NCI-H1105 treated with DMSO at 0.1 percent for 48 hours (cell line): ENCODE data around the gene ACTL7A.
A peak's percentile ranks its signal among the peaks of the same experiment; 100 is the strongest.

Source experiments
- DNase-seq: peaks from one replicate; lab custom pipeline; 2025; lab: John Stamatoyannopoulos, UW

ACTL7A gene

DNA sequence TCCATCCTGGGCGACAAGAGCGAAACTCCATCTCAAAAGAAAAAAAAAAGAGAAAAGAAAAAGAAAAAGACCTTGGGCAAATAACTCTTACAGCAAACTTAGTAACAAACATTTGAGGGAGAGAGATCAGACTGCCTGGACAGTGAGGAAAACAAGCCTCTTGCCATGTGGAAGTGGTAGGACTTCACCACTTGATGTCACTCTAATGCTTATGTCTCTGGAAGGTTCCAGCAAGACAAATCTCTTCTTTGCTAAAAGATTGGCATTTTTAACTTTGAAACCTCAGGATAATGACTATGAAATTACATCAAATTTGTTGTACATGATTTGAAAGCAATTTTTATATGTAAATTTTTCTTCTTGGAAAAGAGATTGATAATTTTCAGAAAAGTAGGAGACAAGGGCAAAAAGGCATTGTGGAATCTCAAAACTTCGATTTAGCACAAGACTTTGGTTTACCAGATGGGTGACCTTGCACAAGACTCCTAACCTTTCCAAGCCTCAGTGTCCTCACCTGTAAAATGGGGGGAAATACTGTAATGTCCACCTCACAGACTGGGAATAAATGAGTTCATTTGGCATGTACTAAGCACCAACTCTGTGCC lies 11.7 kb upstream of the ACTL7A start:
- DNase-seq, result peak; percentile 24

DNA sequence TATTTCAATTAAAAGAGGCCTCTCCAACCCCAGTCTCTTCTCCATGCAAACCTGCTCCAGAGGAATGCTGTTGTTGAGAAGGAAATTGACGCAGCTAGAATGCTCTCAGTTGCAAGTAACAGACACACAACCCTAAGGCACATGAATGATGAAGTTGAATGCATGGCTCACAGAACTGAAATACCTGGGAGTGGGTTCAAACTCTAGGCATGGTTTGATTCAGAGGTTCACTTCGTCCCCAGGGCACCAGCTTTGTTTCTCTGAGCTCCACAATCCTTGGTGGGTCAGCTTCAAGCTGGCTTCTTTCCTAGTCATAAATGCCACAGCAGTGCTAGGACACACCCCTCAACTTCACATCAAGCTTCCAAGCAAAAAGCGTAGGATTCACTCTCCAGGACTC lies 10.9 kb upstream of the ACTL7A start:
- no peak for DNase-seq

DNA sequence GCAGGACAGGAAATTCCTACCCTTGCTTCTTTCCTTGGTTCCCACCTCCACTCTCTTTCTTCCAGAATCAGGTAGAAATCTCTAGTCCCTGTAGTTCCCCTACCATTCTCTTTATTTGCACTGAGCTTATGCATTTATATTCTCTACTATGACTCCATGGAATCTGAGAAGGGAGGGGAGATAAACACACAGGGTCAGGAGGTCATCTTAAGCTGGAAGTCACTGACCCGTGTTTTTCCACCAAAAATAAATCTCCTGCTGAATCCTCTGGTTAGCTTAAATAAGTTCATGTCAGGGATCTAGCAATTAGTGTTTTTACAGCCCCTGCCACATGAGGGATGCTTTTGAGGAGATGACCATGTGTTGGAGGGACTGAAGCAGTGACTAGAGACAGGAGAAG lies 10.0 kb upstream of the ACTL7A start:
- DNase-seq, result no peak

DNA sequence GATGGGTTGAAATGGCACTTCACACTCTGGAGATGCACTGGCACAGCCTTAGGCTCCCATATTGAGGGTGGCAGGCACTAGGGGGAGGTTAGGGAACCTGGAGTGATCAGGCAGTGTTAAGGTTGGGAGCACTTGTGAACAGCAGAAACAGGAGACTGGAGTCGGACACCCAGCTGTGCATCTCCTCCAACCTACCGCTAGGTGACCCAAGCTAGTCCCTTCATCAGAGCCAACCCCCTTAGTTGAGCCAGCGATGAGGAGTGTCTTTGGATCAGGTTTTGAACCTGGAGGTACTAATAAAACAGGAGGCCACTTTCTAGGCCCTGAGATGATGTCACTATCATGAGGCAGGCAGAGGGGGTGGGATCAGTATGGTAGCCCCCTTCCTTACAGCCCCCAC lies 8.0 kb upstream of the ACTL7A start:
- no peak for DNase-seq

DNA sequence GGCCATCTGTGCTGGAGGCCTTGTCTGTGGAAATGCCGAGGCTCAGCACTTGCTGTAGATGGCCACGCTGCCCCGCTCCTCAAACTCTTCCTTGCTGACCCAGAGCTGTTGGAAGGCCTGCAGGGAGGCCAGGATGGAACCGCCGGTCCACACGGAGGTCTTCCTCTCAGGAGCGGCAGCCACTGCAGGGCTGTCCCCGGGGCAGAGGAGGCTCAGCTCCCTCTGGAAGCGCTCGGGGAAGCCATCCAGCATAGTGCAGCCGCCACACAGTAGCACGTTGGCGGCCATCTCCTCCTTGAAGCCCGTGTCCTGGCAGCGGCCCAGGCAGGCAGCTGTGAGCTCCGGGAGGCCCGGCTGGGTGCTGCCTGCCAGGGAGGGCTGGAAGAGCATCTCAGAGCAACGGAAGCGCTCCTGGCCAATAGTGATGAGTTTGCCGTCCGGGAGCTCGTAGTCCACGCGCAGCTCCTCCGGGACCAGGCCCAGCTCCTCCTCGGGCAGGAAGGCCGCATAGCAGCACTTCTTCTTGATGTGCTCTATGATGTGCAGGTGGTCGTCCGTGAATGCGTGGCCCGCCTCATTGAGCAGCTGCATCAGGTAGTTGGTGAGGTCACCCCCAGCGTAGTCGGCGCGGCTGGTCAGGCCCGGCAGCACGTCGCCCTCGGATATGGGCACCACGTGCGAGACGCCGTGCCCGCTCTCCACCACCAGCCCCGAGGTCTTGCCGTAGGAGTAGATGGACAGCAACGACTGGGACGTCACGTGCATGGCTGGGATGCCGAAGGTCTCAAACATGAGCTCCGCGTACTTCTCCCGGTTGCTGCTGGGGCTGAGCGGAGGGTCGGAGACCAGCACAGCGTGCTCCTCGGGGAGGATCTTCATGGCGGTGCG lies 7.2 kb upstream of the ACTL7A start:
- DNase-seq, result no peak

DNA sequence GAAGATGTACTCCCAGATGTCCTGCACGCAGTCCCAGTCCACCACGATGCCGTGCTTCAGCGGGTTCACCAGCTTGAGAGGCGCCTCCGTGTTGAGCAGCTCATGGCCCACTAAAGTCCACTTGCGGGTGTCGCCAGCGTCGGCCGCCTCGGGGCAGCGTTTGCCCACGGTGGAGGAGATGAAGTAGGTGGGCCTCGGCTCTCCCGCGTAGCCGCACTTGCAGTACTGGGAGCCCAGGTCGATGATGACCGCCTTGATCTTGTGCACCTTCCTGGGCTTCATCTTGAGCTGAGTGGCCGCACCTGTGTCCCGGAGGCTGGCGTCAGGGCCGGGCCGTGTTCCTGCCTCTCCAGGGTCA lies 6.6 kb upstream of the ACTL7A start:
- DNase-seq, result no peak

DNA sequence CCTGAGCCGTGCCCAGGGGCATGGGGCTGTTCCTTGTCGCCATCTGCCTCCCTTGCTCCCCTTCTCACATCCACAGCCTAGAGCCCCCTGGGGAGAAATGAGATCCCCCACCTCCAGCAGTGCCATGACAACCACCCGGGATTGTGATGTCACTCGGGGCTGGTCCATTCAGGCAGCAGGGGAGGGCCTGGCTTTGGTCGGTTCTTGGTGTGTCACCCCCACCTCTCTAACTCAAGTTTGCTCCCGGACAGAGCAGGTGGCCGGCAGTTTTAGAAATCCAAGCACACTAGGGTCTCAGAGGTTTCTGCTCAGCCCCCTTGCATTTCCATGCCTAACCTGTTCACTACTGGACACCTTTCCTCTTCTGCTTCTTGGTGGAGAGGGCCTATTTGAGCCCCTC lies 6.2 kb upstream of the ACTL7A start, which contains the start of gene ACTL7B:
ACTL7B (minus strand) TSS at position 99 of the 400 bp plus-strand sequence; CDS start at position 43, 56 bp downstream.
- no peak for DNase-seq

DNA sequence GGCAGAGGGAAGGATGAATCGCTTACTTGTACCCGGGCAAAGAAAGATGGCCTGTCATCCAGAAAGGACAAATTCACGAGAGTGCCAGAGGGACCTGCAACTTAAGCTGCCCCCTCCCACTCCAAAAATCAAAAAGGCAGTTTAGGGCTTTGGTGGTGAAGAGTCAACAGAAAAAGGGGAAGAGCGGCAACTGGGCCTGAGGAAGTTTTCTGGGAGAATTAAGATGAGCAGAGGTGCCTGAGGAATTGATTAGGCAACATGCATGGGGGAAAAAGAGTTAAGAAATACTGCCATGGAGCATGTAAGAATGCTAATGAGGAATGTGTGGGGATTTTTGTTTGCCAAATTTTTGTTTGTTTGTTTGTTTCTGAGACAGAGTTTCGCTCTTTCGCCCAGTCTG lies 4.5 kb upstream of the ACTL7A start:
- DNase-seq, result no peak

DNA sequence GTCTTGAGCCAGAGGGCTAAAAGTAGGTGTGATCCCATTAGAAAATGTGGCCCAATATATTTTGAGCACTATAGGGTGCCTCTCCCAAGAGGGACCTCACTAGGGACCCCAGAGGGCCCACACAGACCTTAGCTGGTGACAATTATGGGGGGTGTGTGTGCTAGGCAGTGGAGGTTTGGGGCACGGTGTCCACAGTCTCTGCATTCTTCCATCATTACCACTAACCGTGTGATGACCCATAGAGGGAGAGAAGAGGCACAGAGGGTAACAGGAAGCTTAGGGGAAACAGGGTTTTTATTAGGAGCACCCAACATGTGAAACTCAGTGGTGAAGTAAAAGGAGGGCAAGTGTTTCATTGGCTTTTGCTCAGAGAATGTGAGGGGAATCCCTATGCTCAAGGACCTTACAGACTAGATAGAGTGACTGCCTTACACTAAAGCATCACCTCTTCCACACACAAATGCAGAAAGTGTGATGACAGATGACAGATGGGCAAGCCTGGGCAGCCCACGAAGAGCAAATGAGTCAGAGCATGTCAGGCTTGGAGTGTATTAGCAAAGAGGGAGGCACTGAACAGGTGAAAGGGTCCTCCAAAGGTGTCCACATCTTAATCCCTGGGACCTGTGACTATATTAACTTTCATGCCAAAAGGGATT lies 2.5 kb upstream of the ACTL7A start:
- peak; percentile 36 for DNase-seq

DNA sequence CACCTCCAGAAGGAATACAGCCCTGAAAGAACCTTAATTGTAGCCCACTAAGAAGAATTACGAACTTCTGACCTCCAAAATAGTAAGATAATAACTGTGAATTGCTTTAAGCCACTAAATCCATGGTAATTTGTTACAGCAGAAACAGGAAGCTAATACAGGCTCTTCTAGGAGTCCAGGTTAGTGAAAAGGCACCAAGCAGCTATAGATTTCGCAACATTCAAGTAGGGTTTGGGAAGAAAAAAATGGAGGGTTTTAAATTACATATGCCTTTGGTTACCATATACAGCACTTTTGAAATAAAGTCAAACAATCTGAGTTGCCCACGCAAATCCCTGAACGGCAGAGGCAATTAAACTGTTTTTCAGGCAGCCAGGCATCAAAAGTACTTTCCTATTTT lies 1.7 kb upstream of the ACTL7A start:
- no peak for DNase-seq

DNA sequence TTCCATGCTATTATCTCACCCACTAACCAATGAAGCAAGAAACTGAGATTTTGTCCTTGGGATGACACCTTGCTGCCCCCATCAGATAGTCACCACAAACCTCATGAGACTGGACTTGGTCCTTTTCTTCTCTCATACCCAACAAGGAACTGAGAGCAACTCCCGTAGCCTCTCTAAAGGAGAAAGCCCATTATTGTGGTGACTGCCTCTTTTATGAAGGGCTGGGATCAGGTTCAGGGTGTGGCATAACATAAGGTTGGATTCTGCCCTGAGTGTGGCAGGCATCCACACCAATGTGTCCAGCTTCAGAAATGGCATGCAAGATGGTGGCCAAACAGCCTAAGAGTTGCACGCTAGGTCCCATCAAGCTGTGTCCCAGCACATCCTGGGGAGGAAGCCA lies 1.3 kb upstream of the ACTL7A start:
- DNase-seq, result no peak

DNA sequence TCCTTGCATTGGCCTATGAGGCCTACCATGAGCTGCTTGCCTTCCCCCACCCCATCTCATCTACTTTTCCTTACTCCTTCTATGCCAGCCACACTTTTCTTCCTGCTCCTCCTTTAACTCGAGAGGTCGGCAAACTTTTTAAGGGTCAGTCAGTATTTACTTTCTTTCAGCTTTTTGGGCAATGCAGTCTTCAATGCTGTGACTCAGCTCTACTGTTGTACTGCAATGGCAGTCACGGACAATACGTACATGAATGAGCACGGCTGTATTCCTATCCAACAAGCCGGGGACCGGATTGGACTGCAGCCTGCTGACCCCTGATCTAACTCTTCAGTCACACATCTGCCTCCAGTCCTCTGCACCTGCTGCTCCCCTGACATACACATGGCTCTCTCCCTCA lies 602 bp upstream of the ACTL7A start:
- DNase-seq, result no peak

DNA sequence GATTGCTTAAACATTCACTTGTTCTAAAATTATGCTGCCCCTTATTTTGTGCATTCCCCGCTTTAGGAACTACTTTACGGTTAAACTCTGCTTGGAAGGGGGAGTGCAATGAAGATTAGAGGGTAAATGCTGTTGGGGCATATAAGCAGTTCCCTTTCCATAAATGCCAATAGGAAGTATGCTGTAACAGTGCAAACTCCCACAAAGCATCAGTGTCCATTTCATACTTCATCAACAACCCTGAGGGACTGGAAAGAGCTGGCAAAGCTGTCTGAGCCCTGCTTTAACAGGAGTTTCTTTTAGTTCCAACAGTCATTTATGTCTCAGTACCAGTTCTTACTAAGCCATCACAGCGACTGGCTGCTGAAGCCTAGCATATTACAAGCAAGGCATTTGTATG lies 1.8 kb downstream of the ACTL7A start:
- no peak for DNase-seq

DNA sequence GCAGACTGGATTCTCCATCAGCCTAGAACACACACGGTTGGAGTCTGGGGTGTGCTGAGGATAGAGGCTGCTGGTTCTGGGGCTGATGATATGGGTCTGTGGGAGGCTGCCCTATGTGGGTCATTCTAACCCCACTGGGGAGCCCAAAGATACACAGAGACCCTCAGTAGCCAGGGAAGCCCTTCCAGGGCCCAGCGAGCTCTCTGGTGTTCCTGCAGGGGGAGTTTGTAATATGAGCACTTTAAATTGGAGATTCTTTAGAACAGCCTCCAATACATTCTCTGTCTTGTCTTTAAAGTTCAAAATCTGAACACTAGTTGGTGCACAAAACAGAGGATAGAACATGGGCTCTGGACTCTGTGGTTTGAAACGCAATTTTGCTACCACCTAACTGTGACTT lies 2.4 kb downstream of the ACTL7A start:
- DNase-seq, result no peak

DNA sequence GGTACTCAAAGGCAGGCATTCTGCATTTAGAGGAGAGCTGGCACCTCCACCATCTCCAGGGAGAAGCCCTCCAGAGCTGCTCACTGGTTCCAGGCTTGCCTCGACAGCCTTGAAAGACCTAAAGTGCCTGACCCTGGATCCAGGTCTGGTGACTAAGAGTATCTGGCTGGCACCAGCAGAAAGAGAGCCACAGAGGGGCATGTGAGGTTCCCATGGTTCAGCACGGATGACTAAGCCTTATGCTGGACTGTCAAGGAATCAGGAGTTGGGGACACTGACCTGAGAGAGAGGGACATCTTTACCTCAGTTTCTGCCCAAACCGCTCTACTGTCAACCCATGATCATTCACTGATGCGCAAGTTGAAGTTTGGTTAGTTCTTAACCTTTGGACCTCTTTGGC lies 3.0 kb downstream of the ACTL7A start:
- DNase-seq, result no peak

DNA sequence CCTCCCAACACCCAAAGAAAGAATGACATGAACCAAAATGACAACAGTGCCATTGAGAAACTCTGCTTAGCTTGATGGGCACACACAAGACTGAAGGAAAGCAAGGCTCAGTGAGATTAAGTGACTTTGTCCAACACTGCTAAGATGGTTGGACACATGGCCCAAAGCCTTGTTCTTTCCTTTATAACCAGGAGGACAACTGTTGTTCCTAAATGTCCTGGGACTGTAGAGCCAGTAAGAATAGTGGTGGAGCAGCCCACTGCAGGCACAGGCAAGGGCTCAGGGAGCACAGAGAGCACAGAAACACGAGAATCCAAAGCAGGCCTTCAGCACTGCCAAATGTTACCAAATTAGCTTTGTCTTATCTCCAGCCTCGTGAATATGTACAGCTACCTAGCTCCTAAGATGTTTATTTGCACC lies 3.9 kb downstream of the ACTL7A start:
- no peak for DNase-seq

DNA sequence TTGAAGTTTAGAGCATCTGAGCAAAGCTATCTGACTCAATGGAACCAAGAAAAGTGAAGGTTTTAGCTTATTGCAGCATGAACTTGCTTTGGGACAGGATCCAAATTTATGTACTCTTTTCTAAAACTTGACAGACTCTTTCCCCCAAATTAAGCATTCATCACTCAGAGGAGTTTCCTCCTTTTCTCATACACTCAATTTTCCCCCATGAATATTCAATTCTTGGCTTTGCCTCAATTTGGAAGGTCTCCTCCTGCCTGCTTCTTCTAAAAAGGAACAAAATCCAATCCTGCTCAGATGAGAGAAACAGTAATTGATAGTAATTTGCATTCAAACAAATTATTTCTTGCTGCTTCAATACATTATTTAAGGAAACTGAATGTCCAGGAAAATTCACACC lies 5.0 kb downstream of the ACTL7A start:
- DNase-seq, result no peak

DNA sequence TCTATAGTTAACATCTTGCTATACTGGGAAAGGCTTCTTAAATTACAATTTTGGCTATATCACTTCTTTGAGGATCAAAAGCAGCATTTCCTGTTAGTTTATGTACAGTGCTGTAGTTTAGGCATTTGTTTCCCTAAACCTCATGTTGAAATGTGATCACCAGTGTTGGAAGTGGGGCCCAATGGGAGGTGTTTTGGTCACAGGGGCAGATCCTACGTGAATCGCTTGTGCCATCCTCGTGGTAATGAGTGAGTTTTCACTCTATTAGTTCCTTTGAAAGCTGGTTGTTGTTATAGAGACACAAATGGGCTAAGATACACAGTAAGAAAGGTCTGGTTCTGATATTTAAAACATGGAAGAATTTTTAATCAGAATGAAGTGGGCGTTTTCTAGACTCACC lies 5.8 kb downstream of the ACTL7A start:
- no peak for DNase-seq

DNA sequence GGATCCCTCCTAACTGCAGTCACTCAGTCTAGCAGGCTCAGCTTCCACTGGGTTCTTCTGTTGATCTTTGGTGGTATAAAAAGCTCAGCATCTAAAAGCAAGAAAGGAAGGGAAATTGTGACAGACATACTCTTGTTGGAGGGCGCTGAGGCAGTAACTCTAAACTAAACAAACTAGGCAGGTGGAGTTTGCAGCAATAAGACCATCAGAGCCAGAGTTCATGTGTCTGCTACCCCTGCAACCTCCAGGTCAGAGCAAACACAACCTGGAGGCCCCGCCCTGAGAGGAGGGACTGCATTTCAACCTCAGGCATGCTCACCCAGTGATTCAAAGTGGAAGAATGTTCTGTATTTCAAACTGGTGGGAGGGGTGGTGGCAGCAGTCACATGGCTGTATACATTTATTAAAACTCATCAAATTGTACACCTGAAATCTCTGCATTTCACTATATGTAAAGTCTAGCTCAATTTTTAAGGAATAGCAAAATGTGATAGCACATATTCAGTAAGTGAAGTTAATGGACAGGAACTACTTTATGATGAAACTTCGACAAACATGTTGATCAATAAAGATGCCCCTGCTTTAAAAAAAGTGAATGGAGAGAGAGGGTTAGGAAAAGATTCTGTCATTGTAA lies 7.1 kb downstream of the ACTL7A start:
- DNase-seq, result no peak

DNA sequence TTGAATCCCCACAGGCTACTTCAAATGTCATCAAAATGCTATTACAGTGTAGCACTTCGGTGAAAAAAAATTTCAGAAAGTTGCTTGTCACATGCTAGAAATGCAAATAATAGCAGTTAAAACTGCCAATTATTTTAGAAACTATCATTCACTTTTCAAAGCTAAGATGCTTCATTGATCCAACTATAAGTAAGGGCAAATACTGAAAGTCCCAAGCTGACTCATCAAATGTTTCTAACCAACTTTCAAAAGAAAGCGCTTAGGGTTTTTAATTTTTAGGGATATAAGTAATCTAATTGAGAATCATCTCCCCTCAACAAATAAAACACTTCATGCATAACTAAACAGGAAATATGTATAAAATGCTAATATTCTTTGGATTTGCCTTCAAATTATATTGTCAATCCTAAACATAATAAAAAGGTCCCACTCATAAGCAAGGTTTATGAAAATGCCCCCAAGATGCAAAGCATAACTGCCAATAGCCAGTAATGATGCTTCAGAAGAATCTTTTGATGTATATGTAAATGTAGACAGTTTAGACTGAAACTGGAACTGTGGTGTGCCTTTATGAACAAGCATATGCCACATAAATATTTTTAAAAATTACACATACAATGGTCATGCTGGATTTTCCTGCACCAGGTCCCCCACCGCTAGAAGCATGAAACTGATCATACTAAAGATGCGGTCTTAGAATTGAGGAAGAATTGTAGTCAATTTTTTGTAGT lies 12.2 kb downstream of the ACTL7A start:
- DNase-seq, result no peak

DNA sequence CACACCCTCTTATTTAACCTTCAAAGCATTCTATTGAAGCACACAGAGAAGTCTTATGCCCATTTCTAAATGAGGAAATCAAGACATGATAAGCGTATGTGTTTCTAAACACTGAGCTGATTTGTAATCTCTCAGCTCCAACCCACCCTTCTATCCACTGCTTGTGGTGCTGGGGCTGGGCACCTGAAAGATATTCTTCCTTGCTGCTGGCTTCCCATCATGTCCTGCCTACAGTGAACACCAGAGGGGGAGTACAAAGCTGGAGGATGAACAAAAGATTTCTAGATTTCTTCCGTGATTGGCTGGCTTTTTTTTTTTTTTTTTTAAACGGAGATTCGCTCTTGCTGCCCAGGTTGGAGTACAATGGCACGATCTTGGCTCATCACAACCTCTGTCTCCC lies 14.4 kb downstream of the ACTL7A start:
- no peak for DNase-seq

DNA sequence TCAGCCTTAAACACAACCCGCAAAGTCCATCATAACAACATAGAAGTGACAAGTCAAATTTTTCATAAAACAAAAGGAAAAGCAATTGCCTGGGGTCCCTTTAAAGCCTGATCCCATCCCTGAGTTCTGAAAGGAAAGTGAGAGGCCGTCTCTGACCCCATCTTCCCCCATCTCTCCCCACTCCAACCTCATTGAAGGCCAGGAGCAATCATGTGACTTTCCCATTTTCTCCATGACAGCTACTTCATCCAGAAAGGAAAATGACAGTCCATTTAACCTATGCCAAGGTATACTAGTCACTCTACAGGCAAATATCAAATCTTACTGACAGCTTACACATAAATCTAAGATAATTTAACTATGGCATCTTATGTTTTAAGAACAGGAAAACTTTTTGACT lies 15.5 kb downstream of the ACTL7A start:
- no peak for DNase-seq
